MCF 10A (cell line): ENCODE data around the gene ATMIN. TPM values are rescaled to one million over a fixed set of nuclear protein-coding genes. Genes with fewer than 3 reads are reported as not detected.

Experiments
- Bru-seq: library from RNA; stranded (reverse); fragments of 400-500 nt; gene quantifications from one replicate; lab custom pipeline; 2021; lab: Mats Ljungman, UMichigan
- BruChase-seq, 2 experiments: library from RNA; stranded (reverse); fragments of 400-500 nt; gene quantifications; one replicate each; lab custom pipeline; 2021; lab: Mats Ljungman, UMichigan
- BruUV-seq: library from RNA; stranded (reverse); fragments of 400-500 nt; replicated peaks from 2 replicates; lab custom pipeline; 2021; lab: Mats Ljungman, UMichigan
- CTCF ChIA-PET: fragments of 300-600 bp; sonication (Branson Sonifier 250); formaldehyde crosslinking; extraction: SDS; loops from one replicate; lab custom pipeline; 2021; ENCODE audit warnings: antibody characterized with exemption, inconsistent platforms; lab: Yijun Ruan, JAX
- POLR2A ChIA-PET: fragments of 300-600, 350-650 bp; sonication (Branson Sonifier 250); formaldehyde crosslinking; extraction: SDS; loops from one replicate; lab custom pipeline; 2020; ENCODE audit warnings: antibody characterized with exemption, inconsistent platforms; lab: Yijun Ruan, JAX
- DNase-seq: peaks from one replicate; pipeline ENCODE4 v3.0.0-alpha.2; 2018; ENCODE audit not compliant: unreplicated experiment
- H3K27ac Mint-ChIP-seq: one replicate; pipeline ENCODE4 v1.8.0; 2022; ENCODE audit warnings: mild to moderate bottlenecking, low read depth, mixed read lengths; ENCODE audit not compliant: unreplicated experiment
- H3K27me3 Mint-ChIP-seq: one replicate; pipeline ENCODE4 v1.8.0; 2022; ENCODE audit warnings: mixed read lengths; ENCODE audit not compliant: insufficient read depth, unreplicated experiment
- H3K36me3 Mint-ChIP-seq: one replicate; pipeline ENCODE4 v1.8.0; 2022; ENCODE audit warnings: mild to moderate bottlenecking, moderate library complexity, mixed read lengths; ENCODE audit not compliant: insufficient read depth, unreplicated experiment
- H3K4me1 Mint-ChIP-seq: one replicate; pipeline ENCODE4 v1.8.0; 2022; ENCODE audit warnings: mixed read lengths; ENCODE audit not compliant: insufficient read depth, unreplicated experiment
- H3K4me3 Mint-ChIP-seq: one replicate; pipeline ENCODE4 v1.8.0; 2022; ENCODE audit warnings: mild to moderate bottlenecking, moderate library complexity, mixed read lengths; ENCODE audit not compliant: unreplicated experiment
- H3K9me3 Mint-ChIP-seq: one replicate; pipeline ENCODE4 v1.8.0; 2022; ENCODE audit warnings: mixed read lengths; ENCODE audit not compliant: unreplicated experiment
- CTCF ChIP-seq: fragments of 200-600 bp; IDR thresholded peaks from one replicate; pipeline ENCODE4 v1.8.0; 2022; ENCODE audit warnings: antibody characterized with exemption, mild to moderate bottlenecking; ENCODE audit not compliant: unreplicated experiment
- intact Hi-C: fragments of 100-400 bp; cut with micrococcal nuclease; formaldehyde crosslinking; loops from 2 replicates; pipeline ENCODE4 v1.14.1; 2022
- long read RNA-seq: library from polyadenylated mRNA; stranded (forward); transcript quantifications from one replicate; pipeline ENCODE4 v2.0.0, GENCODE V29; 2022
- total RNA-seq: library from RNA; stranded (reverse); gene quantifications from 2 replicates; pipeline ENCODE4 v1.2.3, GENCODE V29; 2022

The ATMIN gene
- total RNA-seq: 33.8 and 39.1 TPM in 2 replicates
- Bru-seq, nascent RNA: percentile 86 among the genes with signal in this experiment
- percentile 97 among the genes with signal in this experiment for BruChase-seq, experiment 1, labeled RNA remaining after a 6-hour chase
- percentile 94 among the genes with signal in this experiment for BruChase-seq, experiment 2, labeled RNA remaining after a 2-hour chase
- long read RNA-seq, full-length matches to known transcripts: 138 of 148 reads
- long read RNA-seq, partial matches to known transcripts: 1 of 148 reads
- long read RNA-seq, other reads (novel, unspliced or antisense): 9 of 148 reads

GRCh38 chr16:81035398-81035974, at the start of gene ATMIN:
ATMIN (plus strand) TSS chr16:81035842; CDS start chr16:81035871, 29 bp downstream.
- peak; percentile 95 for TF ChIP-seq CTCF
- intact Hi-C loops: loop anchor here (10.0 kb wide), 2 partner anchors 159 to 279 kb away; partner anchors contain the start of gene GAN
- no TSS peak for BruUV-seq
- ChIA-PET CTCF (interaction anchor here (0.6 to 7.9 kb wide), 37 partner anchors 9 to 739 kb away, joined by 3 to 67 read pairs (median 3); partner anchors contain the start of genes C16orf46, CENPN and CMC2), POLR2A (interaction anchor here (0.6 to 4.9 kb wide), 14 partner anchors 12 to 807 kb away, joined by 3 to 59 read pairs (median 4); partner anchors contain the start of genes C16orf46, CENPN, CMC2 and GAN)
- Mint-ChIP-seq H3K36me3 (peaks cover 18% of the 10 kb centered on the region), H3K4me1 (peaks cover 14% of the 10 kb centered on the region), H3K9me3 (no peaks in the 10 kb centered on the region), H3K4me3 (peak within 1 kb of the TSS; percentile 79), H3K27ac (peak within 1 kb of the TSS; percentile 59), H3K27me3 (no peaks in the 10 kb centered on the region)
- DNase-seq: peak; percentile 88

GRCh38 chr16:80986557-80986956, 49.1 kb upstream of the ATMIN start:
- CTCF ChIA-PET: interaction anchor here (0.6 to 1.5 kb wide), 2 partner anchors 12 to 76 kb away, joined by 3 to 9 read pairs; no protein-coding TSS in a partner anchor
- H3K27me3 Mint-ChIP-seq: no peaks in the 10 kb centered on the region
- no peak for DNase-seq

GRCh38 chr16:80988756-80989155, 46.9 kb upstream of the ATMIN start:
- TF ChIP-seq CTCF: no peak
- Mint-ChIP-seq H3K9me3 (no peaks in the 10 kb centered on the region), H3K4me3 (no peak overlapping the region), H3K4me1 (peaks cover 28% of the 10 kb centered on the region), H3K27me3 (no peaks in the 10 kb centered on the region), H3K36me3 (peaks cover 17% of the 10 kb centered on the region), H3K27ac (peak overlapping the region; percentile 73)
- intact Hi-C loops: no loop called here
- CTCF ChIA-PET: interaction anchor here (0.8 to 1.6 kb wide), 4 partner anchors 10 to 39 kb away, joined by 3 to 6 read pairs (median 4); no protein-coding TSS in a partner anchor
- no peak for DNase-seq
- POLR2A ChIA-PET: interaction anchor here (0.6 to 1.1 kb wide), 2 partner anchors 9 to 18 kb away, joined by 3 read pairs; partner anchors contain the start of genes CENPN and CMC2
- no TSS peak for BruUV-seq

More at GRCh38 chr16:80986557-80986956, 49.1 kb upstream of the ATMIN start:
- no TSS peak for BruUV-seq
- H3K36me3 Mint-ChIP-seq: peaks cover 19% of the 10 kb centered on the region
- peaks cover 13% of the 10 kb centered on the region for H3K4me1 Mint-ChIP-seq
- POLR2A ChIA-PET: no interaction called here
- no peak overlapping the region for H3K4me3 Mint-ChIP-seq
- H3K27ac Mint-ChIP-seq: no peak overlapping the region
- TF ChIP-seq CTCF: no peak
- intact Hi-C loops: no loop called here
- H3K9me3 Mint-ChIP-seq: no peaks in the 10 kb centered on the region

GRCh38 chr16:80989801-80990200, 45.8 kb upstream of the ATMIN start:
- DNase-seq: no peak
- H3K4me1 Mint-ChIP-seq: peaks cover 35% of the 10 kb centered on the region
- CTCF ChIA-PET: interaction anchor here (1.4 kb wide), 1 partner anchor 15 kb away, joined by 4 read pairs; no protein-coding TSS in a partner anchor
- no peak overlapping the region for H3K4me3 Mint-ChIP-seq
- H3K36me3 Mint-ChIP-seq: peaks cover 17% of the 10 kb centered on the region
- no TSS peak for BruUV-seq
- H3K9me3 Mint-ChIP-seq: no peaks in the 10 kb centered on the region
- POLR2A ChIA-PET: no interaction called here
- TF ChIP-seq CTCF: no peak
- no peak overlapping the region for H3K27ac Mint-ChIP-seq
- no peaks in the 10 kb centered on the region for H3K27me3 Mint-ChIP-seq
- intact Hi-C loops: no loop called here
